ENCODE measurements around the gene SV2B.

SV2B gene

GRCh38 chr15:91168457-91168856 lies 68.4 kb downstream of the SV2B start:
- H3K27ac ChIP-seq: no peak overlapping the region
- TF ChIP-seq ZFX (IDR thresholded peaks at IDR 0.05) (no peak), CTCF (conservative IDR thresholded peaks at IDR 0.05) (no peak)

- TF ChIP-seq ZFX (IDR thresholded peaks at IDR 0.05) (no peak), CTCF (conservative IDR thresholded peaks at IDR 0.05) (no peak)
- no peak overlapping the region for H3K27ac ChIP-seq
Observed at GRCh38 chr15:91171334-91171733, 71.3 kb downstream of the SV2B start.

- H3K27ac ChIP-seq: no peak overlapping the region
- no peak for TF ChIP-seq ZFX (IDR thresholded peaks at IDR 0.05)
Observed at GRCh38 chr15:91182101-91182500, 82.0 kb downstream of the SV2B start.

- H3K27ac ChIP-seq: no peak overlapping the region
- TF ChIP-seq CTCF (conservative IDR thresholded peaks at IDR 0.05) (no peak), ZFX (IDR thresholded peaks at IDR 0.05) (no peak)
Observed at GRCh38 chr15:91183596-91183995, 83.5 kb downstream of the SV2B start.

GRCh38 chr15:91184441-91184840 lies 84.4 kb downstream of the SV2B start:
- TF ChIP-seq ZFX (IDR thresholded peaks at IDR 0.05): no peak
- TF ChIP-seq CTCF (conservative IDR thresholded peaks at IDR 0.05): no peak

GRCh38 chr15:91186904-91187656 lies 87.0 kb downstream of the SV2B start:
- no peak overlapping the region for H3K27ac ChIP-seq
- TF ChIP-seq ZFX (IDR thresholded peaks at IDR 0.05) (no peak), CTCF (conservative IDR thresholded peaks at IDR 0.05) (no peak)

More at GRCh38 chr15:91184441-91184840, 84.4 kb downstream of the SV2B start:
- no peak overlapping the region for H3K27ac ChIP-seq

- no peak for TF ChIP-seq ZFX (IDR thresholded peaks at IDR 0.05)
- no peak for TF ChIP-seq CTCF (conservative IDR thresholded peaks at IDR 0.05)
- H3K27ac ChIP-seq: no peak overlapping the region
Observed at GRCh38 chr15:91192285-91192684, 92.2 kb downstream of the SV2B start.

All from C4-2B (cell line).